HEK293 (cell line): ENCODE results near the gene APOLD1.
A peak's percentile ranks its signal among the peaks of the same experiment; 100 is the strongest.

Experiments used
- KLF1 ChIP-seq: fragments of 450-650 bp; formaldehyde crosslinking; IDR thresholded peaks from 2 replicates; pipeline ENCODE4 v1.5.1; 2016; ENCODE audit warnings: missing biosample characterization, missing genetic modification characterization
- KLF16 ChIP-seq: fragments of 450-650 bp; formaldehyde crosslinking; IDR thresholded peaks from 2 replicates; pipeline ENCODE4 v1.5.1; 2017; ENCODE audit warnings: missing biosample characterization, missing genetic modification characterization
- PRDM2 ChIP-seq: fragments of 450-650 bp; formaldehyde crosslinking; IDR thresholded peaks from 2 replicates; pipeline ENCODE4 v1.5.1; 2016; ENCODE audit warnings: missing biosample characterization, missing genetic modification characterization, borderline replicate concordance
- RBAK ChIP-seq: fragments of 450-650 bp; formaldehyde crosslinking; IDR thresholded peaks from 2 replicates; pipeline ENCODE4 v1.5.1; 2016; ENCODE audit warnings: missing biosample characterization, missing genetic modification characterization
- REPIN1 ChIP-seq: fragments of 450-650 bp; formaldehyde crosslinking; IDR thresholded peaks from 2 replicates; pipeline ENCODE4 v1.5.1; 2017; ENCODE audit warnings: missing biosample characterization, missing genetic modification characterization, low read depth
- SP7 ChIP-seq: fragments of 450-650 bp; formaldehyde crosslinking; IDR thresholded peaks from 2 replicates; pipeline ENCODE4 v1.5.1; 2016; ENCODE audit warnings: missing biosample characterization, missing genetic modification characterization
- ZBTB48 ChIP-seq: fragments of 450-650 bp; formaldehyde crosslinking; IDR thresholded peaks from 2 replicates; pipeline ENCODE4 v1.5.1; 2016; ENCODE audit warnings: missing biosample characterization, missing genetic modification characterization
- ZBTB6 ChIP-seq: fragments of 450-650 bp; formaldehyde crosslinking; IDR thresholded peaks from 2 replicates; pipeline ENCODE4 v1.5.1; 2017; ENCODE audit warnings: missing biosample characterization, missing genetic modification characterization
- ZNF112 ChIP-seq: fragments of 450-650 bp; formaldehyde crosslinking; IDR thresholded peaks from 2 replicates; pipeline ENCODE4 v1.5.0; 2017; ENCODE audit warnings: missing biosample characterization, missing genetic modification characterization
- ZNF2 ChIP-seq: fragments of 450-650 bp; formaldehyde crosslinking; IDR thresholded peaks from 2 replicates; pipeline ENCODE4 v1.5.1; 2016; ENCODE audit warnings: missing biosample characterization, missing genetic modification characterization
- ZNF292 ChIP-seq: fragments of 450-650 bp; formaldehyde crosslinking; IDR thresholded peaks from 2 replicates; pipeline ENCODE4 v1.5.1; 2016; ENCODE audit warnings: low read depth, missing biosample characterization, missing genetic modification characterization, borderline replicate concordance
- ZNF398 ChIP-seq: fragments of 450-650 bp; formaldehyde crosslinking; IDR thresholded peaks from 2 replicates; pipeline ENCODE4 v1.5.1; 2017; ENCODE audit warnings: missing biosample characterization, missing genetic modification characterization
- ZNF404 ChIP-seq: fragments of 450-650 bp; formaldehyde crosslinking; IDR thresholded peaks from 2 replicates; pipeline ENCODE4 v1.5.1; 2017; ENCODE audit warnings: missing biosample characterization, missing genetic modification characterization
- ZNF501 ChIP-seq: fragments of 450-650 bp; formaldehyde crosslinking; IDR thresholded peaks from 2 replicates; pipeline ENCODE4 v1.5.1; 2016; ENCODE audit warnings: missing biosample characterization, missing genetic modification characterization
- ZNF530 ChIP-seq: fragments of 450-650 bp; formaldehyde crosslinking; IDR thresholded peaks from 2 replicates; pipeline ENCODE4 v1.5.1; 2016; ENCODE audit warnings: low read depth, missing biosample characterization, missing genetic modification characterization
- ZNF571 ChIP-seq: fragments of 450-650 bp; formaldehyde crosslinking; IDR thresholded peaks from 2 replicates; pipeline ENCODE4 v1.5.0; 2017; ENCODE audit warnings: missing biosample characterization, missing genetic modification characterization
- ZNF837 ChIP-seq: fragments of 450-650 bp; formaldehyde crosslinking; IDR thresholded peaks from 2 replicates; pipeline ENCODE4 v1.5.1; 2016; ENCODE audit warnings: missing biosample characterization, missing genetic modification characterization
- ZNF843 ChIP-seq: fragments of 450-650 bp; formaldehyde crosslinking; IDR thresholded peaks from 2 replicates; pipeline ENCODE4 v1.5.1; 2016; ENCODE audit warnings: missing biosample characterization, missing genetic modification characterization
- TF ChIP-seq, protein P1 (sequence below): fragments of 450-650 bp; formaldehyde crosslinking; IDR thresholded peaks from 2 replicates; pipeline ENCODE4 v1.5.1; 2016; ENCODE audit warnings: missing biosample characterization, missing genetic modification characterization
- TF ChIP-seq, protein P2 (sequence below): fragments of 450-650 bp; formaldehyde crosslinking; IDR thresholded peaks from 2 replicates; pipeline ENCODE4 v1.5.1; 2016; ENCODE audit warnings: missing biosample characterization, missing genetic modification characterization
- TF ChIP-seq, protein P3 (sequence below): fragments of 450-650 bp; formaldehyde crosslinking; IDR thresholded peaks from 2 replicates; pipeline ENCODE4 v1.5.1; 2016; ENCODE audit warnings: missing biosample characterization, missing genetic modification characterization
- TF ChIP-seq, protein P4 (sequence below): fragments of 450-650 bp; formaldehyde crosslinking; IDR thresholded peaks from 2 replicates; pipeline ENCODE4 v1.5.1; 2016; ENCODE audit warnings: missing biosample characterization, missing genetic modification characterization

APOLD1 gene

GRCh38 chr12:12779529-12779928, 5.9 kb upstream of the APOLD1 start (continued):
- TF ChIP-seq, protein P1, sequence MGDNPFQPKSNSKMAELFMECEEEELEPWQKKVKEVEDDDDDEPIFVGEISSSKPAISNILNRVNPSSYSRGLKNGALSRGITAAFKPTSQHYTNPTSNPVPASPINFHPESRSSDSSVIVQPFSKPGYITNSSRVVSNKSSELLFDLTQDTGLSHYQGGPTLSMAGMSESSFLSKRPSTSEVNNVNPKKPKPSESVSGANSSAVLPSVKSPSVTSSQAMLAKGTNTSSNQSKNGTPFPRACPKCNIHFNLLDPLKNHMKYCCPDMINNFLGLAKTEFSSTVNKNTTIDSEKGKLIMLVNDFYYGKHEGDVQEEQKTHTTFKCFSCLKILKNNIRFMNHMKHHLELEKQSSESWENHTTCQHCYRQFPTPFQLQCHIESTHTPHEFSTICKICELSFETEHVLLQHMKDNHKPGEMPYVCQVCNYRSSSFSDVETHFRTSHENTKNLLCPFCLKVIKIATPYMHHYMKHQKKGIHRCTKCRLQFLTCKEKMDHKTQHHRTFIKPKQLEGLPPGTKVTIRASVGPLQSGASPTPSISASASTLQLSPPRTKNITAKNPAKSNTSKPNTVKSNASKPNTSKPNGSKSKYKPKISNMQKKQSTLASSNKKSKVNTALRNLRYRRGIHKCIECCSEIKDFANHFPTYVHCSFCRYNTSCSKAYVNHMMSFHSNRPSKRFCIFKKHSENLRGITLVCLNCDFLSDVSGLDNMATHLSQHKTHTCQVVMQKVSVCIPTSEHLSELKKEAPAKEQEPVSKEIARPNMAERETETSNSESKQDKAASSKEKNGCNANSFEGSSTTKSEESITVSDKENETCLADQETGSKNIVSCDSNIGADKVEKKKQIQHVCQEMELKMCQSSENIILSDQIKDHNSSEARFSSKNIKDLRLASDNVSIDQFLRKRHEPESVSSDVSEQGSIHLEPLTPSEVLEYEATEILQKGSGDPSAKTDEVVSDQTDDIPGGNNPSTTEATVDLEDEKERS (tag by site-specific recombination) = no peak
- TF ChIP-seq ZNF501 (tag by site-specific recombination) = no peak
- peak; percentile 96 for TF ChIP-seq ZNF843 (tag by site-specific recombination)
- no peak for TF ChIP-seq KLF1
- TF ChIP-seq ZNF404 = no peak
- peak; percentile 56; the same call in 1 of the 2 replicates for TF ChIP-seq ZNF2
- TF ChIP-seq SP7 (tag by site-specific recombination) = peak; percentile 99
- TF ChIP-seq ZNF292 (tag by site-specific recombination) = no peak
- TF ChIP-seq ZNF398 (tag by site-specific recombination) = peak; percentile 33; the same call in 1 of the 2 replicates
- TF ChIP-seq ZNF571 = no peak
- TF ChIP-seq, protein P2, sequence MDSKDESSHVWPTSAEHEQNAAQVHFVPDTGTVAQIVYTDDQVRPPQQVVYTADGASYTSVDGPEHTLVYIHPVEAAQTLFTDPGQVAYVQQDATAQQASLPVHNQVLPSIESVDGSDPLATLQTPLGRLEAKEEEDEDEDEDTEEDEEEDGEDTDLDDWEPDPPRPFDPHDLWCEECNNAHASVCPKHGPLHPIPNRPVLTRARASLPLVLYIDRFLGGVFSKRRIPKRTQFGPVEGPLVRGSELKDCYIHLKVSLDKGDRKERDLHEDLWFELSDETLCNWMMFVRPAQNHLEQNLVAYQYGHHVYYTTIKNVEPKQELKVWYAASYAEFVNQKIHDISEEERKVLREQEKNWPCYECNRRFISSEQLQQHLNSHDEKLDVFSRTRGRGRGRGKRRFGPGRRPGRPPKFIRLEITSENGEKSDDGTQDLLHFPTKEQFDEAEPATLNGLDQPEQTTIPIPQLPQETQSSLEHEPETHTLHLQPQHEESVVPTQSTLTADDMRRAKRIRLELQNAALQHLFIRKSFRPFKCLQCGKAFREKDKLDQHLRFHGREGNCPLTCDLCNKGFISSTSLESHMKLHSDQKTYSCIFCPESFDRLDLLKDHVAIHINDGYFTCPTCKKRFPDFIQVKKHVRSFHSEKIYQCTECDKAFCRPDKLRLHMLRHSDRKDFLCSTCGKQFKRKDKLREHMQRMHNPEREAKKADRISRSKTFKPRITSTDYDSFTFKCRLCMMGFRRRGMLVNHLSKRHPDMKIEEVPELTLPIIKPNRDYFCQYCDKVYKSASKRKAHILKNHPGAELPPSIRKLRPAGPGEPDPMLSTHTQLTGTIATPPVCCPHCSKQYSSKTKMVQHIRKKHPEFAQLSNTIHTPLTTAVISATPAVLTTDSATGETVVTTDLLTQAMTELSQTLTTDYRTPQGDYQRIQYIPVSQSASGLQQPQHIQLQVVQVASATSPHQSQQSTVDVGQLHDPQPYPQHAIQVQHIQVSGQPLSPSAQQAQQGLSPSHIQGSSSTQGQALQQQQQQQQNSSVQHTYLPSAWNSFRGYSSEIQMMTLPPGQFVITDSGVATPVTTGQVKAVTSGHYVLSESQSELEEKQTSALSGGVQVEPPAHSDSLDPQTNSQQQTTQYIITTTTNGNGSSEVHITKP (tag by site-specific recombination) = peak; percentile 34; the same call in 1 of the 2 replicates
- no peak for TF ChIP-seq KLF16 (tag by site-specific recombination)
- TF ChIP-seq, protein P3, sequence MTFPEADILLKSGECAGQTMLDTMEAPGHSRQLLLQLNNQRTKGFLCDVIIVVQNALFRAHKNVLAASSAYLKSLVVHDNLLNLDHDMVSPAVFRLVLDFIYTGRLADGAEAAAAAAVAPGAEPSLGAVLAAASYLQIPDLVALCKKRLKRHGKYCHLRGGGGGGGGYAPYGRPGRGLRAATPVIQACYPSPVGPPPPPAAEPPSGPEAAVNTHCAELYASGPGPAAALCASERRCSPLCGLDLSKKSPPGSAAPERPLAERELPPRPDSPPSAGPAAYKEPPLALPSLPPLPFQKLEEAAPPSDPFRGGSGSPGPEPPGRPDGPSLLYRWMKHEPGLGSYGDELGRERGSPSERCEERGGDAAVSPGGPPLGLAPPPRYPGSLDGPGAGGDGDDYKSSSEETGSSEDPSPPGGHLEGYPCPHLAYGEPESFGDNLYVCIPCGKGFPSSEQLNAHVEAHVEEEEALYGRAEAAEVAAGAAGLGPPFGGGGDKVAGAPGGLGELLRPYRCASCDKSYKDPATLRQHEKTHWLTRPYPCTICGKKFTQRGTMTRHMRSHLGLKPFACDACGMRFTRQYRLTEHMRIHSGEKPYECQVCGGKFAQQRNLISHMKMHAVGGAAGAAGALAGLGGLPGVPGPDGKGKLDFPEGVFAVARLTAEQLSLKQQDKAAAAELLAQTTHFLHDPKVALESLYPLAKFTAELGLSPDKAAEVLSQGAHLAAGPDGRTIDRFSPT = no peak
- TF ChIP-seq REPIN1 = no peak
- TF ChIP-seq ZNF530 (tag by site-specific recombination) = no peak
- no peak for TF ChIP-seq PRDM2 (tag by site-specific recombination)
- TF ChIP-seq, protein P4, sequence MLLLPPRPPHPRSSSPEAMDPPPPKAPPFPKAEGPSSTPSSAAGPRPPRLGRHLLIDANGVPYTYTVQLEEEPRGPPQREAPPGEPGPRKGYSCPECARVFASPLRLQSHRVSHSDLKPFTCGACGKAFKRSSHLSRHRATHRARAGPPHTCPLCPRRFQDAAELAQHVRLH = 0 out of 2 replicates have a peak, but pooled peaks have one; percentile 36
- no peak for TF ChIP-seq ZBTB48 (tag by site-specific recombination)
- TF ChIP-seq ZNF837 (tag by site-specific recombination) = no peak
- no peak for TF ChIP-seq ZBTB6
- TF ChIP-seq RBAK (tag by site-specific recombination) = no peak
- TF ChIP-seq ZNF112 = no peak
